ENCODE measurements around the gene CPB1.

CPB1 gene

GRCh38 chr3:148796799-148797198 is 30.8 kb upstream of the CPB1 start:
- Histone ChIP-seq H3K4me3 (ENCODE audit: low read length in 2 of 2) (no peak overlapping the region), H3K27ac (ENCODE audit: low read depth in 2 of 2, low read length in 2 of 2) (no peak overlapping the region), H3K27me3 (ENCODE audit: control insufficient read depth in 2 of 2, insufficient read depth in 2 of 2, low read length in 2 of 2) (no peaks in the 10 kb centered on the region), H3K9ac (ENCODE audit: low read depth in 1 of 2, low read length in 2 of 2) (no peak overlapping the region), H3K9me3 (ENCODE audit: control insufficient read depth in 2 of 2, low read length in 2 of 2) (no peaks in the 10 kb centered on the region), H3K4me1 (ENCODE audit: control insufficient read depth in 2 of 2, insufficient read depth in 2 of 2, low read length in 2 of 2) (no peaks in the 10 kb centered on the region), H3K36me3 (ENCODE audit: control insufficient read depth in 2 of 2, insufficient read depth in 2 of 2, low read length in 2 of 2) (no peaks in the 10 kb centered on the region)

GRCh38 chr3:148797795-148798194 is 29.8 kb upstream of the CPB1 start:
- Histone ChIP-seq H3K4me3 (ENCODE audit: low read length in 2 of 2) (no peak overlapping the region), H3K36me3 (ENCODE audit: control insufficient read depth in 2 of 2, insufficient read depth in 2 of 2, low read length in 2 of 2) (no peaks in the 10 kb centered on the region), H3K9ac (ENCODE audit: low read depth in 1 of 2, low read length in 2 of 2) (no peak overlapping the region), H3K27ac (ENCODE audit: low read depth in 2 of 2, low read length in 2 of 2) (no peak overlapping the region), H3K4me1 (ENCODE audit: control insufficient read depth in 2 of 2, insufficient read depth in 2 of 2, low read length in 2 of 2) (no peaks in the 10 kb centered on the region), H3K27me3 (ENCODE audit: control insufficient read depth in 2 of 2, insufficient read depth in 2 of 2, low read length in 2 of 2) (no peaks in the 10 kb centered on the region), H3K9me3 (ENCODE audit: control insufficient read depth in 2 of 2, low read length in 2 of 2) (no peaks in the 10 kb centered on the region)

GRCh38 chr3:148800414-148800813 is 27.2 kb upstream of the CPB1 start:
- no peak overlapping the region for H3K9ac ChIP-seq (ENCODE audit: low read depth in 1 of 2, low read length in 2 of 2)
- H3K27ac ChIP-seq (ENCODE audit: low read depth in 2 of 2, low read length in 2 of 2), result no peak overlapping the region
- H3K27me3 ChIP-seq (ENCODE audit: control insufficient read depth in 2 of 2, insufficient read depth in 2 of 2, low read length in 2 of 2), result no peaks in the 10 kb centered on the region
- no peaks in the 10 kb centered on the region for H3K4me1 ChIP-seq (ENCODE audit: control insufficient read depth in 2 of 2, insufficient read depth in 2 of 2, low read length in 2 of 2)
- no peaks in the 10 kb centered on the region for H3K9me3 ChIP-seq (ENCODE audit: control insufficient read depth in 2 of 2, low read length in 2 of 2)
- H3K4me3 ChIP-seq (ENCODE audit: low read length in 2 of 2), result no peak overlapping the region
- no peaks in the 10 kb centered on the region for H3K36me3 ChIP-seq (ENCODE audit: control insufficient read depth in 2 of 2, insufficient read depth in 2 of 2, low read length in 2 of 2)

DNA sequence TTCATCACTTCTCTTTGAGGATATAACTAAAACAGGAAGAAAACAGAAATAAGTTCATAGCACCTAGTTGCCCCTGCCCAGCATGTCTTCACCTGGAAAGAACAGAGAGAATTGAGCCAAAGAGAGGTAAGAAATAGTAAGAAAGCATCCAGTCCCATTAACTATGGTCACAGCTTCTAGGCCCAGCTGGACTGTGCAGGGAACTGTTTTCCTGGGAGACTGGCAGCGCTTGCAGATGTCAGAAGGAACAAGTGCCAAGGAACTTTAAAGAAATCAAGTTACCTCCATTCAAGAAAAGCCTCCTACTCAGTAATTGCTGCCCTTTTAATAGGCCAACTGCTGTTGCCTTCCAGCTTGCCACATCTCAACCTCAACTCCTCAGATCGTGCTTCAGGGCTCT is 17.8 kb upstream of the CPB1 start:
- Histone ChIP-seq H3K9ac (ENCODE audit: low read depth in 1 of 2, low read length in 2 of 2) (no peak overlapping the region), H3K27me3 (ENCODE audit: control insufficient read depth in 2 of 2, insufficient read depth in 2 of 2, low read length in 2 of 2) (no peaks in the 10 kb centered on the region), H3K4me3 (ENCODE audit: low read length in 2 of 2) (no peak overlapping the region), H3K4me1 (ENCODE audit: control insufficient read depth in 2 of 2, insufficient read depth in 2 of 2, low read length in 2 of 2) (no peaks in the 10 kb centered on the region), H3K36me3 (ENCODE audit: control insufficient read depth in 2 of 2, insufficient read depth in 2 of 2, low read length in 2 of 2) (no peaks in the 10 kb centered on the region), H3K9me3 (ENCODE audit: control insufficient read depth in 2 of 2, low read length in 2 of 2) (no peaks in the 10 kb centered on the region), H3K27ac (ENCODE audit: low read depth in 2 of 2, low read length in 2 of 2) (no peak overlapping the region)

- Histone ChIP-seq H3K36me3 (ENCODE audit: control insufficient read depth in 2 of 2, insufficient read depth in 2 of 2, low read length in 2 of 2) (no peaks in the 10 kb centered on the region), H3K9ac (ENCODE audit: low read depth in 1 of 2, low read length in 2 of 2) (no peak overlapping the region), H3K4me1 (ENCODE audit: control insufficient read depth in 2 of 2, insufficient read depth in 2 of 2, low read length in 2 of 2) (no peaks in the 10 kb centered on the region), H3K27me3 (ENCODE audit: control insufficient read depth in 2 of 2, insufficient read depth in 2 of 2, low read length in 2 of 2) (no peaks in the 10 kb centered on the region), H3K4me3 (ENCODE audit: low read length in 2 of 2) (no peak overlapping the region), H3K9me3 (ENCODE audit: control insufficient read depth in 2 of 2, low read length in 2 of 2) (no peaks in the 10 kb centered on the region), H3K27ac (ENCODE audit: low read depth in 2 of 2, low read length in 2 of 2) (no peak overlapping the region)
Observed at GRCh38 chr3:148815316-148816110, 12.1 kb upstream of the CPB1 start.

GRCh38 chr3:148816427-148816826 is 11.2 kb upstream of the CPB1 start:
- Histone ChIP-seq H3K36me3 (ENCODE audit: control insufficient read depth in 2 of 2, insufficient read depth in 2 of 2, low read length in 2 of 2) (no peaks in the 10 kb centered on the region), H3K27me3 (ENCODE audit: control insufficient read depth in 2 of 2, insufficient read depth in 2 of 2, low read length in 2 of 2) (no peaks in the 10 kb centered on the region), H3K4me3 (ENCODE audit: low read length in 2 of 2) (no peak overlapping the region), H3K4me1 (ENCODE audit: control insufficient read depth in 2 of 2, insufficient read depth in 2 of 2, low read length in 2 of 2) (no peaks in the 10 kb centered on the region), H3K27ac (ENCODE audit: low read depth in 2 of 2, low read length in 2 of 2) (no peak overlapping the region), H3K9ac (ENCODE audit: low read depth in 1 of 2, low read length in 2 of 2) (no peak overlapping the region), H3K9me3 (ENCODE audit: control insufficient read depth in 2 of 2, low read length in 2 of 2) (no peaks in the 10 kb centered on the region)

DNA sequence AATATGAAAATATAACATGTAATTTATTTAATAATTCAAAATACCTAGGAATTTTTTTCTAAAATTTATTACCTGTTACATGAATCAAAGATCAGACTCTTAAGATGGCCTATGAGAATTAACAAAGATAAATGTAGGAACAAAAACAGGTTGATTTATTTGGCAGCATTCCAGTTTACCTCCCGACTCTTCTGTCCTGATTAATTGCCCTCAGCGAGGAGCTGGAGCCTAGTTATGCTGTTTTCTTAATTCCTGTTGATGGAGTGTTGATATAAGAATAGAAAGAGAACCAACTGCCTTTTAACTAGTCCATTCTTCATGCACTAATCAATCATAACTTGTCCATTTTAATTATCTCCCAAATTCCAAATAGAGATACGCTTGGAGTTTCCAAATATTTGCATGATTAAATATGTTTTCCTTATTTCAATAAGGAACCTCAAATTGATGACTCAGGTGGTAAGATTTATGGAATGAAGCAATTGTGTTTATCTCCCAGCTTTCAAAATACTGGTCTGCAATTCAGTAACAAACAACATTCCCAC is 10.6 kb upstream of the CPB1 start:
- Histone ChIP-seq H3K27me3 (ENCODE audit: control insufficient read depth in 2 of 2, insufficient read depth in 2 of 2, low read length in 2 of 2) (no peaks in the 10 kb centered on the region), H3K4me3 (ENCODE audit: low read length in 2 of 2) (no peak overlapping the region), H3K27ac (ENCODE audit: low read depth in 2 of 2, low read length in 2 of 2) (no peak overlapping the region), H3K9me3 (ENCODE audit: control insufficient read depth in 2 of 2, low read length in 2 of 2) (no peaks in the 10 kb centered on the region), H3K36me3 (ENCODE audit: control insufficient read depth in 2 of 2, insufficient read depth in 2 of 2, low read length in 2 of 2) (no peaks in the 10 kb centered on the region), H3K9ac (ENCODE audit: low read depth in 1 of 2, low read length in 2 of 2) (no peak overlapping the region), H3K4me1 (ENCODE audit: control insufficient read depth in 2 of 2, insufficient read depth in 2 of 2, low read length in 2 of 2) (no peaks in the 10 kb centered on the region)

GRCh38 chr3:148820361-148821245 is 7.0 kb upstream of the CPB1 start:
- no peaks in the 10 kb centered on the region for H3K4me1 ChIP-seq (ENCODE audit: control insufficient read depth in 2 of 2, insufficient read depth in 2 of 2, low read length in 2 of 2)
- no peaks in the 10 kb centered on the region for H3K36me3 ChIP-seq (ENCODE audit: control insufficient read depth in 2 of 2, insufficient read depth in 2 of 2, low read length in 2 of 2)
- H3K9ac ChIP-seq (ENCODE audit: low read depth in 1 of 2, low read length in 2 of 2), result no peak overlapping the region
- no peak overlapping the region for H3K27ac ChIP-seq (ENCODE audit: low read depth in 2 of 2, low read length in 2 of 2)
- no peaks in the 10 kb centered on the region for H3K27me3 ChIP-seq (ENCODE audit: control insufficient read depth in 2 of 2, insufficient read depth in 2 of 2, low read length in 2 of 2)
- no peak overlapping the region for H3K4me3 ChIP-seq (ENCODE audit: low read length in 2 of 2)
- no peaks in the 10 kb centered on the region for H3K9me3 ChIP-seq (ENCODE audit: control insufficient read depth in 2 of 2, low read length in 2 of 2)

GRCh38 chr3:148823026-148823425 is 4.6 kb upstream of the CPB1 start:
- H3K9ac ChIP-seq (ENCODE audit: low read depth in 1 of 2, low read length in 2 of 2), result no peak overlapping the region
- H3K9me3 ChIP-seq (ENCODE audit: control insufficient read depth in 2 of 2, low read length in 2 of 2), result no peaks in the 10 kb centered on the region
- no peak overlapping the region for H3K4me3 ChIP-seq (ENCODE audit: low read length in 2 of 2)
- H3K4me1 ChIP-seq (ENCODE audit: control insufficient read depth in 2 of 2, insufficient read depth in 2 of 2, low read length in 2 of 2), result no peaks in the 10 kb centered on the region
- no peaks in the 10 kb centered on the region for H3K36me3 ChIP-seq (ENCODE audit: control insufficient read depth in 2 of 2, insufficient read depth in 2 of 2, low read length in 2 of 2)
- H3K27me3 ChIP-seq (ENCODE audit: control insufficient read depth in 2 of 2, insufficient read depth in 2 of 2, low read length in 2 of 2), result no peaks in the 10 kb centered on the region
- H3K27ac ChIP-seq (ENCODE audit: low read depth in 2 of 2, low read length in 2 of 2), result no peak overlapping the region

GRCh38 chr3:148825476-148825875 is 2.1 kb upstream of the CPB1 start:
- Histone ChIP-seq H3K27ac (ENCODE audit: low read depth in 2 of 2, low read length in 2 of 2) (no peak overlapping the region), H3K36me3 (ENCODE audit: control insufficient read depth in 2 of 2, insufficient read depth in 2 of 2, low read length in 2 of 2) (no peaks in the 10 kb centered on the region), H3K27me3 (ENCODE audit: control insufficient read depth in 2 of 2, insufficient read depth in 2 of 2, low read length in 2 of 2) (no peaks in the 10 kb centered on the region), H3K4me1 (ENCODE audit: control insufficient read depth in 2 of 2, insufficient read depth in 2 of 2, low read length in 2 of 2) (no peaks in the 10 kb centered on the region), H3K9me3 (ENCODE audit: control insufficient read depth in 2 of 2, low read length in 2 of 2) (no peaks in the 10 kb centered on the region), H3K4me3 (ENCODE audit: low read length in 2 of 2) (no peak overlapping the region), H3K9ac (ENCODE audit: low read depth in 1 of 2, low read length in 2 of 2) (no peak overlapping the region)
